Cardiac fibroblast (primary cell): ENCODE data around the gene GNGT2.

Source experiments
- DNase-seq, 2 donors: peaks; one replicate each; pipeline versions ENCODE4 v3.0.0 to v3.0.0-alpha.2; 2010; ENCODE audit warnings: low read depth in 2 of 2
- H3K4me3 ChIP-seq, 2 donors: replicated peaks in 1 of 2; 1 replicate in 1 of 2; 2 replicates in 1 of 2; pipeline ENCODE4 v1.5.1; 2011; ENCODE audit warnings: low read depth in 2 of 2, low read length in 2 of 2, mild to moderate bottlenecking in 2 of 2, moderate library complexity in 1 of 2
- TF ChIP-seq, protein P1 (sequence below): IDR thresholded peaks from one replicate; pipeline ENCODE4 v1.5.1; 2011; ENCODE audit warnings: low read depth, mild to moderate bottlenecking, low read length, inconsistent platforms

Gene GNGT2

GRCh38 chr17:49210158-49211029, at the start of gene GNGT2, which contains the start of gene ABI3:
GNGT2 (minus strand) TSS chr17:49210574; CDS start chr17:49207422, 3,152 bp downstream.
ABI3 (plus strand) TSS chr17:49210707; CDS start chr17:49210725, 18 bp downstream.
- H3K4me3 ChIP-seq = no peak within 1 kb of the TSS
- TF ChIP-seq, protein P1, sequence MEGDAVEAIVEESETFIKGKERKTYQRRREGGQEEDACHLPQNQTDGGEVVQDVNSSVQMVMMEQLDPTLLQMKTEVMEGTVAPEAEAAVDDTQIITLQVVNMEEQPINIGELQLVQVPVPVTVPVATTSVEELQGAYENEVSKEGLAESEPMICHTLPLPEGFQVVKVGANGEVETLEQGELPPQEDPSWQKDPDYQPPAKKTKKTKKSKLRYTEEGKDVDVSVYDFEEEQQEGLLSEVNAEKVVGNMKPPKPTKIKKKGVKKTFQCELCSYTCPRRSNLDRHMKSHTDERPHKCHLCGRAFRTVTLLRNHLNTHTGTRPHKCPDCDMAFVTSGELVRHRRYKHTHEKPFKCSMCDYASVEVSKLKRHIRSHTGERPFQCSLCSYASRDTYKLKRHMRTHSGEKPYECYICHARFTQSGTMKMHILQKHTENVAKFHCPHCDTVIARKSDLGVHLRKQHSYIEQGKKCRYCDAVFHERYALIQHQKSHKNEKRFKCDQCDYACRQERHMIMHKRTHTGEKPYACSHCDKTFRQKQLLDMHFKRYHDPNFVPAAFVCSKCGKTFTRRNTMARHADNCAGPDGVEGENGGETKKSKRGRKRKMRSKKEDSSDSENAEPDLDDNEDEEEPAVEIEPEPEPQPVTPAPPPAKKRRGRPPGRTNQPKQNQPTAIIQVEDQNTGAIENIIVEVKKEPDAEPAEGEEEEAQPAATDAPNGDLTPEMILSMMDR = no peak
- DNase-seq = peak; percentile 32 to 54

DNA sequence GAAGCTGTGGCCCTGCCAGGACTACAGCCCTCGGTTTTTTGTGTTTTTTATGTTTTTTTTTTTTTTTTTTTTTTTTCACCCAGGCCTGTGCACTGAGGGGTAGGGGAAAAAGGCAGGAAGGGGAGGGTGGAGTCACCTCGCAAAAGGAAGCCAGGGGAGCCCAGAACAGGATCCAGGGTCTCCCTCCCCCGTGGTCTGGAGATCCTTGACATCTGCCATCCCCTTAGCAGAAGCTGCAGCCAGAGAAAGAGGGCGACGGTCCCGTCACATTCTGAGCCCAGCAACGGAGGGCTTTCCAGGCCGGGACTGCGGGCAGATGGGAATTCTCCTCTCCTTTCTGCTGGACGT, 49.3 kb upstream of the GNGT2 start:
- DNase-seq = no peak
- H3K4me3 ChIP-seq = peak overlapping the region; percentile 45 to 48
- TF ChIP-seq, protein P1 = no peak

DNA sequence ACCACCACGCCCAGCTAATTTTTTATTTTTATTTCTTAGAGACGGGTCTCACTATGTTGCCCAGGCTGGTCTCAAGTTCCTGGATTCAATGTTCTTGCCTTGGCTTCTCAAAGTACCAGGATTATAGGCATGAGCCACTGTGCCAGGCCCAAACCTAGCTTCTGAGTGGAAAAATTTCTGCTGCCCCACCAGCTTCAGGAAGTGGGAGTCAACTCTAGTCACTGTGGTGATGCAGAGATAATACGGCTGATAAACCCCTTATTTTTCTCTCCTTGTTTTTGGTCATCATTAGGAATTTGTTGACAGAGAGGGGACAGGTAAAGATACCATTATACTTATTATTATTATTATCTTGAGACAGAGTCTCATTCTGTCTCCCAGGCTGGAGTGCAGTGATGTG, 48.0 kb upstream of the GNGT2 start:
- TF ChIP-seq, protein P1 = no peak
- H3K4me3 ChIP-seq = no peak overlapping the region
- DNase-seq = no peak

DNA sequence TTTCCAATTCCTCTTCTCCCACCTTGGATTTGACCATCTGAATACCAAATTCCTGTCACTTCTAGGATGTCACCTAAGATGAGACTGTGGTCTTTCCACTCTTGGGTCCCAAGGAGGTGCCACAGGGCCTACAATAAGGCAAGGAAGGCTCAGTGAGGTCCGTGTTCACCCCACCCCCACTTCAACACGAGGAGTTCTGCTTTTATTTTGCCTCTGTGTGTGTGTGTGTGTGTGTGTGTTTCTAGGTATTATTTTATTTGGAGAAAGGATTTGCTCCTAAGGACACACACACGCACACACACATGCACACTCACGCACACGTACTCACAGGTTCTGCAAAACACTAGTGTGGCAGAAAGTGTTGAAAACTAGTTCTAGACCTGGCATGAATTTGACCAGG, 44.8 kb upstream of the GNGT2 start:
- no peak for DNase-seq
- H3K4me3 ChIP-seq = no peak overlapping the region
- TF ChIP-seq, protein P1 = no peak

DNA sequence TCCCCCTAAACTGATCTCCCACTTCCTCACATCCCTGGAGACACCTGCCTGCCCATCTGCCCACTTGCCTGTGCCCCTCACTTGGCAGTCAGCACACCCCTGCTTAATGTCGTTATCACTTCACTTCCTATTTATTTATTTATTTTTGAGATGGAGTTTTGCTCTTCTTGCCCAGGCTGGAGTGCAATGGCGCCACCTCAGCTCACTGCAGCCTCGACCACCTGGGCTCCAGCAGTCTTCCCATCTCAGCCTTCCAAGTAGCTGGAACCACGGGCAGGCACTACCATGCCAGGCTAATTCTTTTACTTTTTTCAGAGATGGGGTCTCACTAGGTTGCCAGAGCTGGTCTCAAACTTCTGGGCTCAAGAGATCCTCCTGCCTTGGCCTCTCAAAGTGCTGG, 43.7 kb upstream of the GNGT2 start:
- no peak for DNase-seq
- TF ChIP-seq, protein P1 = no peak
- H3K4me3 ChIP-seq = no peak overlapping the region

GRCh38 chr17:49252148-49252695, 41.8 kb upstream of the GNGT2 start:
- peak; percentile 42 to 62 for DNase-seq
- no peak overlapping the region for H3K4me3 ChIP-seq
- TF ChIP-seq, protein P1 = no peak
